CD4-positive, alpha-beta T cell (primary cell): Measurements from ENCODE around the gene ADGRD1. TPM values are rescaled to one million over a fixed set of nuclear protein-coding genes. Genes with fewer than 3 reads are reported as not detected.

Experiments
- ATAC-seq: fragments of 200-7000 bp; cut with Tn5 transposase; one replicate; pipeline ENCODE4 v1.10.0; 2022; ENCODE audit warnings: mild to moderate bottlenecking; ENCODE audit not compliant: poor library complexity
- CTCF ChIA-PET: fragments of 350-600 bp; sonication (Branson Sonifier 250); formaldehyde crosslinking; loops from one replicate; lab custom pipeline; 2021; ENCODE audit warnings: antibody characterized with exemption, inconsistent platforms; lab: Charles Lee
- POLR2A ChIA-PET: fragments of 350-600 bp; sonication (Branson Sonifier 250); formaldehyde crosslinking; loops from one replicate; lab custom pipeline; 2021; ENCODE audit warnings: antibody characterized with exemption, inconsistent platforms; lab: Charles Lee
- DNase-seq, 14 experiments: peaks; one replicate each; pipeline ENCODE4 v3.0.0-alpha.2; 2013 to 2020; ENCODE audit warnings: mixed read lengths in 2 of 14
- H3K27ac ChIP-seq, 2 donors: one replicate each; pipeline versions ENCODE4 v1.5.1 to v1.7.0; 2013; ENCODE audit warnings: low read length in 2 of 2, low read depth in 1 of 2, mild to moderate bottlenecking in 1 of 2
- H3K27me3 ChIP-seq, 2 experiments: 1 replicate in 1 of 2; 2 replicates in 1 of 2; pipeline versions ENCODE4 v1.6.1 to v1.7.0; 2013; ENCODE audit warnings: low read length in 2 of 2, control low read depth in 1 of 2, mild to moderate bottlenecking in 1 of 2, moderate library complexity in 1 of 2; ENCODE audit not compliant: insufficient read depth in 2 of 2, control insufficient read depth in 1 of 2
- H3K36me3 ChIP-seq: one replicate; pipeline ENCODE4 v1.6.1; 2013; ENCODE audit warnings: low read length, control low read depth; ENCODE audit not compliant: insufficient read depth
- H3K4me1 ChIP-seq: one replicate; pipeline ENCODE4 v1.6.1; 2013; ENCODE audit warnings: low read length, control low read depth; ENCODE audit not compliant: insufficient read depth
- H3K4me3 ChIP-seq: one replicate; pipeline ENCODE4 v1.5.1; 2013; ENCODE audit warnings: mild to moderate bottlenecking, low read length, moderate library complexity
- H3K9me3 ChIP-seq, 2 experiments: 1 replicate in 1 of 2; 2 replicates in 1 of 2; pipeline versions ENCODE4 v1.6.1 to v1.7.0; 2013; ENCODE audit warnings: low read length in 2 of 2, mild to moderate bottlenecking in 2 of 2, control low read depth in 1 of 2, moderate library complexity in 1 of 2; ENCODE audit not compliant: control insufficient read depth in 1 of 2, insufficient read depth in 1 of 2
- H3K27ac Mint-ChIP-seq: one replicate; pipeline ENCODE4 v1.8.0; 2020; ENCODE audit warnings: mixed read lengths
- H3K27me3 Mint-ChIP-seq: one replicate; pipeline ENCODE4 v1.8.0; 2021; ENCODE audit warnings: mixed read lengths
- H3K36me3 Mint-ChIP-seq: one replicate; pipeline ENCODE4 v1.8.0; 2021; ENCODE audit warnings: low read depth, mixed read lengths
- H3K4me1 Mint-ChIP-seq: one replicate; pipeline ENCODE4 v1.8.0; 2021; ENCODE audit warnings: low read depth, mixed read lengths
- H3K4me3 Mint-ChIP-seq: one replicate; pipeline ENCODE4 v1.8.0; 2020; ENCODE audit warnings: mild to moderate bottlenecking, mixed read lengths
- H3K9me3 Mint-ChIP-seq: one replicate; pipeline ENCODE4 v1.8.0; 2020; ENCODE audit warnings: mixed read lengths
- intact Hi-C, 2 experiments: fragments of 100-400 bp; cut with DNase I in 1 of 2; cut with micrococcal nuclease in 1 of 2; formaldehyde crosslinking; loops; one replicate each; pipeline versions ENCODE4 v1.15.1 to v1.9.0; 2023 to 2025; cut with DNase I, micrococcal nuclease
- total RNA-seq, 174 experiments: library from RNA in 2 of 174; stranded (reverse) in 2 of 174; gene quantifications; one replicate each; pipeline ENCODE4 v1.2.3 and lab custom pipeline; 2021 to 2026
- TF ChIP-seq, protein P1 (sequence below): fragments of 200-600 bp; IDR thresholded peaks from one replicate; pipeline ENCODE4 v1.8.0; 2022; ENCODE audit warnings: antibody characterized with exemption, mild to moderate bottlenecking

The ADGRD1 gene
- total RNA-seq, 2 experiments from 2014 or later, result 0.22 TPM; not detected in 1

GRCh38 chr12:131003036-131003715, 49.5 kb downstream of the ADGRD1 start:
- no peak overlapping the region for H3K27ac ChIP-seq
- intact Hi-C loops, result no loop called here
- H3K4me1 Mint-ChIP-seq, result no peaks in the 10 kb centered on the region
- TF ChIP-seq, protein P1, sequence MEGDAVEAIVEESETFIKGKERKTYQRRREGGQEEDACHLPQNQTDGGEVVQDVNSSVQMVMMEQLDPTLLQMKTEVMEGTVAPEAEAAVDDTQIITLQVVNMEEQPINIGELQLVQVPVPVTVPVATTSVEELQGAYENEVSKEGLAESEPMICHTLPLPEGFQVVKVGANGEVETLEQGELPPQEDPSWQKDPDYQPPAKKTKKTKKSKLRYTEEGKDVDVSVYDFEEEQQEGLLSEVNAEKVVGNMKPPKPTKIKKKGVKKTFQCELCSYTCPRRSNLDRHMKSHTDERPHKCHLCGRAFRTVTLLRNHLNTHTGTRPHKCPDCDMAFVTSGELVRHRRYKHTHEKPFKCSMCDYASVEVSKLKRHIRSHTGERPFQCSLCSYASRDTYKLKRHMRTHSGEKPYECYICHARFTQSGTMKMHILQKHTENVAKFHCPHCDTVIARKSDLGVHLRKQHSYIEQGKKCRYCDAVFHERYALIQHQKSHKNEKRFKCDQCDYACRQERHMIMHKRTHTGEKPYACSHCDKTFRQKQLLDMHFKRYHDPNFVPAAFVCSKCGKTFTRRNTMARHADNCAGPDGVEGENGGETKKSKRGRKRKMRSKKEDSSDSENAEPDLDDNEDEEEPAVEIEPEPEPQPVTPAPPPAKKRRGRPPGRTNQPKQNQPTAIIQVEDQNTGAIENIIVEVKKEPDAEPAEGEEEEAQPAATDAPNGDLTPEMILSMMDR, result no peak
- DNase-seq (no peak), ATAC-seq (no peak)
- H3K4me3 ChIP-seq, result no peak overlapping the region
- no peaks in the 10 kb centered on the region for H3K27me3 ChIP-seq
- H3K27me3 Mint-ChIP-seq, result peaks cover 5% of the 10 kb centered on the region
- H3K9me3 Mint-ChIP-seq, result no peaks in the 10 kb centered on the region
- H3K36me3 ChIP-seq, result no peaks in the 10 kb centered on the region
- peaks cover 0 to 8% of the 10 kb centered on the region in 2 experiments for H3K9me3 ChIP-seq
- no peak overlapping the region for H3K27ac Mint-ChIP-seq
- no peaks in the 10 kb centered on the region for H3K36me3 Mint-ChIP-seq
- POLR2A ChIA-PET, result no interaction called here
- CTCF ChIA-PET, result no interaction called here
- no peaks in the 10 kb centered on the region for H3K4me1 ChIP-seq
- H3K4me3 Mint-ChIP-seq, result no peak overlapping the region

DNA sequence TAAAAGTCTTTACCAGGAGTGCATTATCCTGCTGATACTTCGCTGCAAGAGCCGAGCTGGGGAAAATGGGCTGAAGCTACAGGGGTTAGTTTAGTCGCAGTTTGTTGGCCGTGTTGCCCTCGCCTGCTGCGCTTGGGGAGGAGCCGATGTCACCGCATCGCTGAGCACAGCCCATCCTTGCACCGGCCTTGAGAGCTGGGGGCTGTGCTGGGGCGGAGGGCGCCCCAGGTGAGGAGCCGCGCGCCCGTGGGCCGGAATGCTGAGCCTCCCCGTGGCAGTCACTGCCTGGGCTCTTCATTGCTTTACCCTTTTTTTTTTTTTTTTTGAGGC, 50.0 kb downstream of the ADGRD1 start:
- TF ChIP-seq, protein P1, result no peak
- Histone ChIP-seq H3K27ac (no peak overlapping the region), H3K27me3 (no peaks in the 10 kb centered on the region), H3K36me3 (no peaks in the 10 kb centered on the region), H3K9me3 (peaks cover 0 to 8% of the 10 kb centered on the region in 2 experiments), H3K4me3 (no peak overlapping the region), H3K4me1 (no peaks in the 10 kb centered on the region)
- H3K36me3 Mint-ChIP-seq, result no peaks in the 10 kb centered on the region
- no peak for ATAC-seq
- ChIA-PET CTCF (no interaction called here), POLR2A (no interaction called here)
- H3K27ac Mint-ChIP-seq, result no peak overlapping the region
- no peaks in the 10 kb centered on the region for H3K4me1 Mint-ChIP-seq
- DNase-seq, result no peak
- H3K27me3 Mint-ChIP-seq, result peaks cover 5% of the 10 kb centered on the region
- intact Hi-C loops, result no loop called here
- H3K4me3 Mint-ChIP-seq, result no peak overlapping the region
- no peaks in the 10 kb centered on the region for H3K9me3 Mint-ChIP-seq

DNA sequence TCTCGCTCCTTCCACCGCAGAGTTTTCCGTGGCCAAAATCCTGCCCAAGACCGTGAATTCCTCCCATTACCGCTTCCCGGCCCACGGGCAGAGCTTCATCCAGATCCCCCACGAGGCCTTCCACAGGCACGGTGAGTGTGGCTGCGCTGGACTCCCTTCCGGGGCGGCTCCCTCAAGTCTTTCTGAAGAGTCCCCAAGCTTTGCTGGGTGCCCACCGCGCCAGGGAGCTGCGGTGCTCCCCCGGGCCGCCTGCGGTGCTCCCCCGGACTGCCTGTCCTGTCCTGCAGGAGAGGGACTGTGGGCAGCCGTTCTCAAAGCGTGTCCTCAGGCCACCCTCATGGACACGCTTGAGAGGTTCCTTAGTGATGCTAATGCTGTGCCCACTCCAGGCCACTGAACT, 50.5 kb downstream of the ADGRD1 start:
- TF ChIP-seq, protein P1, result no peak
- intact Hi-C loops, result no loop called here
- no peak overlapping the region for H3K27ac Mint-ChIP-seq
- no peak overlapping the region for H3K27ac ChIP-seq
- peaks cover 5% of the 10 kb centered on the region for H3K27me3 Mint-ChIP-seq
- H3K9me3 ChIP-seq, result peaks cover 0 to 8% of the 10 kb centered on the region in 2 experiments
- no peaks in the 10 kb centered on the region for H3K36me3 Mint-ChIP-seq
- ChIA-PET POLR2A (no interaction called here), CTCF (no interaction called here)
- no peaks in the 10 kb centered on the region for H3K4me1 ChIP-seq
- no peak for DNase-seq
- H3K4me1 Mint-ChIP-seq, result no peaks in the 10 kb centered on the region
- no peak for ATAC-seq
- H3K4me3 ChIP-seq, result no peak overlapping the region
- H3K27me3 ChIP-seq, result no peaks in the 10 kb centered on the region
- H3K36me3 ChIP-seq, result no peaks in the 10 kb centered on the region
- no peaks in the 10 kb centered on the region for H3K9me3 Mint-ChIP-seq
- H3K4me3 Mint-ChIP-seq, result no peak overlapping the region
